Dendritic cell treated with granulocyte-macrophage colony-stimulating factor and Interleukin-4, amounts not matched to agents 40 ng/mL and 50 ng/mL, for 4 days (primary cell): ENCODE measurements around the gene GPC4.

Experiments used
- H3K27ac Mint-ChIP-seq: one replicate; pipeline ENCODE4 v1.8.0; 2022; ENCODE audit warnings: mild to moderate bottlenecking, mixed read lengths
- H3K27me3 Mint-ChIP-seq: one replicate; pipeline ENCODE4 v1.8.0; 2022; ENCODE audit warnings: mild to moderate bottlenecking, mixed read lengths
- H3K36me3 Mint-ChIP-seq: one replicate; pipeline ENCODE4 v1.8.0; 2022; ENCODE audit warnings: low read depth, mixed read lengths
- H3K4me1 Mint-ChIP-seq: one replicate; pipeline ENCODE4 v1.8.0; 2022; ENCODE audit warnings: low read depth, mixed read lengths
- H3K4me3 Mint-ChIP-seq: one replicate; pipeline ENCODE4 v1.8.0; 2022; ENCODE audit warnings: mild to moderate bottlenecking, moderate library complexity, mixed read lengths
- H3K9me3 Mint-ChIP-seq: one replicate; pipeline ENCODE4 v1.8.0; 2022; ENCODE audit warnings: mixed read lengths
- intact Hi-C: fragments of 100-400 bp; cut with micrococcal nuclease; formaldehyde crosslinking; loops from one replicate; pipeline ENCODE4 v1.15.0; 2022

GPC4 gene

DNA sequence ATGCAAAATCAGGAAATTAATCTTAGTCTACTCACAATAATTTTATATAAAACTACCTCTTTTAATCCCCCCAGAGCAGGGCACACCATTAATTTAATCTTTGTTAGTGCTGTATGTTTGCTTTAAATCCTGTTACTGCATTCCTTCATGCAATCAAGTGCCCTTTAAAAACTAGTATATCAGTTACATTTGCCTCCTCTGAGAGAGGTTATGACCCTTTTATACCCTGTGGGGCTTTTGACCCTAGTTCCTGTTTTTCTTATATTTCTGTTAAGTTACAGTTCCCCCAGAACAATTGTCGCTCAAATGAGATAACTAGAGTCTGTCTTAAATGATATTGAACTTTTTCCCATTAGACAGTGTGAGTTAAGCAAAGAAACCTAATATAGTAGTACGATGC, 46.2 kb downstream of the GPC4 start:
- Mint-ChIP-seq H3K27me3 (peaks cover under 1% of the 10 kb centered on the region), H3K4me1 (no peaks in the 10 kb centered on the region), H3K36me3 (no peaks in the 10 kb centered on the region), H3K4me3 (no peak overlapping the region), H3K27ac (no peak overlapping the region), H3K9me3 (no peaks in the 10 kb centered on the region)
- intact Hi-C loops: no loop called here

DNA sequence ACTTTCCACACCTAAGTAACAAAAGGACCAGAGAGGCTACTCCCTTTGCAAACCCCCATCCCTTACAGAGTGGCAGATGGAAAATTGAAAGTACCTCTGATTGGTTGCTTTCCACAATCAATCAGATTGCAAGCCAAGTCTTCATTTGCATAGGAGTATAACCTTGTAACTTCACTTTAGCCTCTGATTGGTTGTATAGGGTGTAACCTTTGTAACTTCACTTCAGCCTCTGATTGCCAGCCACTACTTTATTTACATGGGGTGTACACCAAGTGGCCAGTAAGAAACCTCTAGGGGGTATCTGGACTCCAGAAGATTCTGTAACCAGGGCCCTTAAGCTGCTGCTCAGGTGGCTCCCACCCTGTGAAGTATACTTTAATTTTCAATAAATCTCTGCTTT, 48.6 kb downstream of the GPC4 start:
- no peaks in the 10 kb centered on the region for H3K9me3 Mint-ChIP-seq
- H3K4me1 Mint-ChIP-seq: no peaks in the 10 kb centered on the region
- no peak overlapping the region for H3K27ac Mint-ChIP-seq
- H3K4me3 Mint-ChIP-seq: no peak overlapping the region
- intact Hi-C loops: no loop called here
- H3K36me3 Mint-ChIP-seq: no peaks in the 10 kb centered on the region
- no peaks in the 10 kb centered on the region for H3K27me3 Mint-ChIP-seq

DNA sequence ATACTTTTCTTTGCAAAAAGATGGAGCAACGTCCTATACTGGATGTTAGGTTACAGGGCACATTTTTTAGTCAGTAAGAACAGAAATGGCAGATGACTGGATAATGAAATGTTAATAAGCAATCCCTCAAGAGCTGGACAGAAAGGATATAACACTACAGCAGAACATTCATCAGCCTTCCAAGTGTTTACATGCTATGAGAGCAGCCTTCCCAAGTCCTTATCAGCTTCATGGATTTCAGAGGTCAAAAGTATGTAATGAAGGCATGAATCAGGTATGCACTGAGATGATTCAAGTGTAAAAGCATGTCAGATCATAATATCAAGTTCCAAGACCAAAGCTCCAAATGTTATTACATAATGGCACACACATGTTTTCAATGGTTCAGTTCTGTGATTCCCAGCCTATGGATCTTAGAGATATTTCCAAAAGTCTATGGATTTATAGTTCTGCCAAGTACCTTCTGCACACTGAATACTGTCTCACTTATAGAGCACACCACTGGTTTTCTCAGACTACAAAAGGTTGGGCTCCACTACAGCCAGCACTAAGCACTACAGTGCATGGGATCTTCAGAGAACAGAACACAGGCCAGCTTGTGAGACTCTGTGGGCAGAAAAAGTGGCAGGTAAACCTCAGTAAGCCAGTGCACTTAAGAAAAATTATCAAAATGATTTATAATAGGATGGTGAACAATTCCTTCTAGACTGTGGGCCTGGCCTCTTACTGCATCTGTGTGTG, 49.2 kb downstream of the GPC4 start:
- no peaks in the 10 kb centered on the region for H3K36me3 Mint-ChIP-seq
- H3K27ac Mint-ChIP-seq: no peak overlapping the region
- H3K4me1 Mint-ChIP-seq: no peaks in the 10 kb centered on the region
- intact Hi-C loops: no loop called here
- H3K4me3 Mint-ChIP-seq: no peak overlapping the region
- H3K27me3 Mint-ChIP-seq: no peaks in the 10 kb centered on the region
- H3K9me3 Mint-ChIP-seq: no peaks in the 10 kb centered on the region

DNA sequence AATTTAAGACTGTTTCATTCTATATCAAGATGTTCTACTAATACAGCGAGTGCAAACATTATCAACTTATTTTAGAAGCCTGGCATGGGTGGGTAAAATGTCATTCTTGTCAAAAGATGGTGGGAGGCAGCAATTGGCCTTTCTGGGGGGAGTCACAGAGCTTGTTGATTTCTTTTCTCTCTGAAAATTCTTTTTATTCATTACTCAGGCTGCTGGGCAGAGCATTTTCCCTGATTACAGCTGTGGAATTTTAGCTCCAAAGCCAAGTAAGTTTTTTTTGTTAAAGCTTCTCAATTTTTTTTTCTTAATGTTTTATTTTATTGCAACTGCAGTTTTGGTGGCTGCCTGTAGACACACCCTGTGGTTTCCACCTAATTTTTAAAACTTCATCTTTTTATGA, 50.4 kb downstream of the GPC4 start:
- no peak overlapping the region for H3K4me3 Mint-ChIP-seq
- no peaks in the 10 kb centered on the region for H3K9me3 Mint-ChIP-seq
- H3K4me1 Mint-ChIP-seq: no peaks in the 10 kb centered on the region
- no peaks in the 10 kb centered on the region for H3K36me3 Mint-ChIP-seq
- H3K27ac Mint-ChIP-seq: no peak overlapping the region
- intact Hi-C loops: no loop called here
- H3K27me3 Mint-ChIP-seq: no peaks in the 10 kb centered on the region

DNA sequence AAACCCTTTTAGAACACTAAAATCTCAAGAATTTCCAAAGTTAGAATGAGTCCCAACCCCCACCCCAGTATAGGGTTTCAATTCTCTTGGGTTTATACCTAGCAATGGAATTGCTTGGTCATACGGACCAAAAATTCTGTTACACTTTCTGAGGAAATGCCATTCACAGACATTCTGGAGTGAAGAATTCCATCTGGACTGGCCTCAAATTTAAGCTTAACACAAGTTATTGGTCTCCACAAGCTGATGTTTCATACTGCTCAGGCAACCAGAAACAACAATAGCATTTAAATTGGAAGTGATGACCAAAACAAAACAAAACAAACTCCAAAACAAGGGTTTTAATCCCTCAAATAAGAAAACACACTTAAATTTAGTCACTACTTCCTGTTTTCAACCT, 51.1 kb downstream of the GPC4 start:
- Mint-ChIP-seq H3K4me3 (no peak overlapping the region), H3K4me1 (no peaks in the 10 kb centered on the region), H3K27ac (no peak overlapping the region), H3K36me3 (no peaks in the 10 kb centered on the region), H3K27me3 (no peaks in the 10 kb centered on the region), H3K9me3 (no peaks in the 10 kb centered on the region)
- intact Hi-C loops: no loop called here

DNA sequence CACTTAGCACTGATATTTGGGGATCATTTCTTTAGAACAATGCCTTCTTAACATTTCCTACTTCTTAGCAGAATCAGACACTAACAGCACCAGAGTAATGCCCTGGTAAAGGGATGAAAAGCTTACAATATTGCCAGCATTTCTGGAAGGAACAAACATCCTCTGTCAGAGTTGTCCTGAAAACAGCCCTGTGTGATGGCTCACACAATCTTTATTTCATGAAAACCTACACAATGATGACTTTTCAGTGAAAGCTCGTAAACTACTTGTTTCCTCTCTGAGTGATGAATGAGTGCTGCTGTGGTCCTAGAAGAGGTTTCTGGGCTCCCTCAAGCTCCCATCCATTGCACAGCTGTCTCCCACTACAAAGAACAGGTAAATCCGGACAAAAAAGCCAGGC, 52.8 kb downstream of the GPC4 start:
- Mint-ChIP-seq H3K36me3 (no peaks in the 10 kb centered on the region), H3K27me3 (no peaks in the 10 kb centered on the region), H3K4me3 (no peak overlapping the region), H3K9me3 (no peaks in the 10 kb centered on the region), H3K27ac (no peak overlapping the region), H3K4me1 (no peaks in the 10 kb centered on the region)
- intact Hi-C loops: no loop called here

DNA sequence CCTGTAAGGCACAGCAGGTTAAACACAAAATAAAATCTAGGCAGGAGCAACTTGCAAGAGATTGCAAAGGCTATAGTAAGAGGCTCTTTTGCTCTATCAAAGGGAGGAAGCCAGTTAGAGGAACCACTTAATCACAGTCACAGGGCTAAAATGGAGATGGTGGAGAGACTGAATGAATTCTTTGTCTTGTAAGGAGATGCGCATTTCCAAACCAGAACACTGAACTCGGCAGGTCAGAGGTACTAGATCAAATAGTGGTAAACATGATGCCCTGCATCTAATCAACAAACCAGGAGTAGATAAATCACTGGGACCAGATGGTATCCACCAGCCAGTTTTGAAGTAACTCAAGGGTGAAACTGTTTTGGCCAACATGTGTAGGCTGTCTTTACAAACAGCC, 55.8 kb downstream of the GPC4 start:
- intact Hi-C loops: no loop called here
- no peak overlapping the region for H3K27ac Mint-ChIP-seq
- no peaks in the 10 kb centered on the region for H3K9me3 Mint-ChIP-seq
- H3K36me3 Mint-ChIP-seq: no peaks in the 10 kb centered on the region
- no peaks in the 10 kb centered on the region for H3K27me3 Mint-ChIP-seq
- no peaks in the 10 kb centered on the region for H3K4me1 Mint-ChIP-seq
- H3K4me3 Mint-ChIP-seq: no peak overlapping the region

DNA sequence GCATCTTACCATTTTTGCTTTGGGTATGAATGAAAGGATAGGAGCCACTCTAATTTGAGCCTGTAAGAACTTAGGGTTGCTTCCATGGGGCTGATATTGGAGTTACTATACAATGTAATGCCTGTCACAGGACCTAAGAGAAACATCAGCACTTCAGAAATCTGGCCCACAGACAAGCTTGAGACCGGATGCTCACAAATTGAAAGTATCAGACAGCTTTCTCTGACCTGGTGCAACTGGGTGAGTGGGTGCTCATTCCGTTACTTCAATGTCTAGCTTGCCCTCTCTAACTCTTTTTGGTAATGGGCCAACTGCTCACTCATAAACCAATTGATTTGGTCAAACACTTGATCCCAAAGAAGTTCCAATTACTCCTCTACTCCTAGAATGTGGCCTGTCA, 62.1 kb downstream of the GPC4 start:
- no peak overlapping the region for H3K4me3 Mint-ChIP-seq
- H3K4me1 Mint-ChIP-seq: no peaks in the 10 kb centered on the region
- H3K9me3 Mint-ChIP-seq: no peaks in the 10 kb centered on the region
- H3K27ac Mint-ChIP-seq: no peak overlapping the region
- no peaks in the 10 kb centered on the region for H3K27me3 Mint-ChIP-seq
- intact Hi-C loops: no loop called here
- H3K36me3 Mint-ChIP-seq: no peaks in the 10 kb centered on the region

DNA sequence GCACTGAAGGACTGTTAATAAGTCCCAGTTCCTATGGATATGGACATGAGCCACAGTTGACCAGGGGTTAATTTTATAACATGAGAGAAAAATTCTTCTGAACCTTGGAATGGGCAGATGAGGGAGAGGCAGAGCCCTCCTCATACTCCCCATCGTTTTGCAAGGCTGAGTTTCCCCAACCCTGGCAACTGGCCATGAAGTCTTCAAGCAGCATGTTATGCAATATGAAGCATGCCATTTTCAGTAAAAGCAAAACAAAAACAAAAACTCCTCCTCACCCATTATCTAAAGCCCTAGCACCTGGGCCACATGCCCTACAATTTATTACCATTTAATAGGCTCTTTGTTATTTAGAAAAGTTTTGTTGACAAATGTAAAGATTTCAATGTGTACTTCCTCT, 64.5 kb downstream of the GPC4 start:
- no peaks in the 10 kb centered on the region for H3K36me3 Mint-ChIP-seq
- H3K9me3 Mint-ChIP-seq: no peaks in the 10 kb centered on the region
- H3K4me3 Mint-ChIP-seq: no peak overlapping the region
- no peak overlapping the region for H3K27ac Mint-ChIP-seq
- no peaks in the 10 kb centered on the region for H3K27me3 Mint-ChIP-seq
- H3K4me1 Mint-ChIP-seq: no peaks in the 10 kb centered on the region
- intact Hi-C loops: no loop called here

DNA sequence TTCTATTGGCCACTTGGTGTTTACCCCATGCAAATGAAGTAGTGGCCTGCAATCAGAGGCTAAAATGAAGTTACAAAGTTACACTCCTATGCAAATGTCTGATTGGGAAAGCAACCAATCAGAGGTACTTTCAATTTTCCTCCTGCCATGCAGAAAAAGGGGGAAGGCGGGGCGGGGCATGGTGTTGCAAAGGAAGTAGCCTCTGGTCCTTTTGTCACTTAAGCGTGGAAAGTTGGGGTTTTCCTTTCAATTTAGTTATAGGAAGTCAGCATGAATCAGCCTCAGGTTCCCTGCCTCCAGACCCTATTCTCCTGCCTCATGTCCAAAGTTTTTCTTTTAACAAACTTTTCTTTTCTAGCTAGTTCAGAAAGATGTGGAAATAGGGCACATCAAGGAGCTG, 69.3 kb downstream of the GPC4 start:
- Mint-ChIP-seq H3K9me3 (no peaks in the 10 kb centered on the region), H3K4me1 (no peaks in the 10 kb centered on the region), H3K36me3 (no peaks in the 10 kb centered on the region), H3K4me3 (no peak overlapping the region), H3K27me3 (no peaks in the 10 kb centered on the region), H3K27ac (no peak overlapping the region)
- intact Hi-C loops: no loop called here

DNA sequence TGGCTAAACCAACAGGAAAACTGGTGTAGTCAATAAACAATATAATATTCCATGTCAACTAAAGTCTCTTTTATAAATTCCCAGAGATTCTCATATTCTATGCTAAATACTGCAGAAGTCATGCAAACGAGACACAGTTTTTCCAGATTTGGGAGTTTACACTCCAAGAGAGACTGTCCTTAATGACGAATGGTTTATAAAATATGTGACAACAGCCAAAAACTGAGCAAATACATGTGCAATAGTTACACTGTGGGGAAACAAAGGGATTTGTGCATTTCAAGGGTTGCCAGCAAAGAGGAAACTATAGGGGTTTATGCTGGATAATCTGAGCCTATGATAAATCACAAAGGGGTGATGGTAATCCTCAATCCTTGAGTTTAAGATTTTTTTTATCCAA, 75.7 kb downstream of the GPC4 start:
- H3K36me3 Mint-ChIP-seq: no peaks in the 10 kb centered on the region
- H3K9me3 Mint-ChIP-seq: no peaks in the 10 kb centered on the region
- H3K27me3 Mint-ChIP-seq: no peaks in the 10 kb centered on the region
- H3K4me3 Mint-ChIP-seq: no peak overlapping the region
- H3K27ac Mint-ChIP-seq: no peak overlapping the region
- intact Hi-C loops: no loop called here
- no peaks in the 10 kb centered on the region for H3K4me1 Mint-ChIP-seq

DNA sequence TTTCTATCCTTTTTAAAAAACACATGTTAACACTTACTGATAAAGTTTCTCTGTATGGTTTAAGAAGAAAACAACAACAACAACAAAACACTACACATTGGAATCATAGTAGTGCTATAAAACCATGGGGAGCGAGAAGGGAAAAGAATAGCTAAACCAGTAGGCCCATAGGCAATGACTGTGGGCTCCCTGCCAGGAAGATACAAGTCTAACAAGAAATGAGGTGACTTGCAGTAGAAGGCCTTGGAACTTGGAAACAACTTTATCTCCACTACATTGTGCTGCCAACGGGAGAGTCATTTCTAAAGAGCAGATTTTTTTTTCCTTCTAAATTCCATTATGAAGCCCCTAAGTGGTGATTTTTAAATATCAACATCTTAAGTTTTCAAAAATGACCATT, 78.0 kb downstream of the GPC4 start:
- Mint-ChIP-seq H3K9me3 (no peaks in the 10 kb centered on the region), H3K27ac (no peak overlapping the region), H3K27me3 (no peaks in the 10 kb centered on the region), H3K4me3 (no peak overlapping the region), H3K36me3 (no peaks in the 10 kb centered on the region), H3K4me1 (no peaks in the 10 kb centered on the region)
- intact Hi-C loops: no loop called here

DNA sequence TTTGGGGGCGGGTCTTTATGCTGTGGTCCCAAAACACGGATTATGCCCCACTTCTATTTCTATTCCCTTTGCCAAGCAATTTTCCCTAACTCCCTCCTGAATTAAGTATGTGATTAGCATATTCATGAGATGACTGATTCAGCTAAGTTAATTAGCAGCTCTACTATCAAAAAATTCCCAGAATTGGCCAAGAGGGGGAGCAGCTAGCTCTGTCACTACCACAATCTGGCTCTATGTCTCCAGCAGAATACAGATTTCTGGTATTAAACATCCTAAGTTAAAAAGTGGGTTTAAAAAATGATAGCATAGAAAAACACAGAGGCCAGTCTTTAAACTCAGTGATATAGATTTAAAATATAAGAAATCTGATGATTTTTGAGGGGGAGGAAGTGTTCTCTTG, 80.3 kb downstream of the GPC4 start:
- no peaks in the 10 kb centered on the region for H3K27me3 Mint-ChIP-seq
- H3K4me1 Mint-ChIP-seq: no peaks in the 10 kb centered on the region
- H3K9me3 Mint-ChIP-seq: no peaks in the 10 kb centered on the region
- H3K36me3 Mint-ChIP-seq: no peaks in the 10 kb centered on the region
- intact Hi-C loops: loop anchor here (1.0 kb wide), 1 partner anchor 335 kb away; no protein-coding TSS in a partner anchor
- no peak overlapping the region for H3K27ac Mint-ChIP-seq
- no peak overlapping the region for H3K4me3 Mint-ChIP-seq

DNA sequence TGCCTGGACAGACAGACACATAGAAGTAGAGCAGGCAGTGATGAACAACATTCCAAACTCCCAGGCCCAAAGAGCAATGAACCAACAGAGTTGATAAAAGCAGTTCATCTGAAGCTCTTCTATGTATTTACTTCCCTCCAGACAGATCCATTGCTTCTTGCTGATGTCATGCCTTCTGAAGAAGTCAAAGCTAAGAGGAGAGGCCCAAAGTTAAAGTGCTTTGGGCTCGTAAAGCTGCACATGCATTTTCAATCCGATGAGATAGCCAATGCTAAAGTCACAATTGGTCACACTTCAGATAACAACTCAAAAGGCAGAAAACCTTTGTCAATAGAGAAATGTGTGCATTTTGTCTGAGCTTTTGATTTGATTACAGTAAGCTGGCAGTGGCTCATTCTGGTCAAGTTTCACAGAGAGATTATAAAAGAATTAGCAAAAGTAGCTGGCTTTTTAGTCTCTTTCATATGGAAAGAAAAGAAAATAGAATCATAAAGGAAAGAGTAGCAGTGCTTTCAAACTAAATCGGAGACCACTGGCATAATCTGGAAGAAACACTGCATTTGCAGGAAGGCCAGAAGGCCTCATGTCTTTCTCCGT, 82.0 kb downstream of the GPC4 start:
- Mint-ChIP-seq H3K27ac (no peak overlapping the region), H3K9me3 (no peaks in the 10 kb centered on the region), H3K4me1 (peaks cover 5% of the 10 kb centered on the region), H3K27me3 (no peaks in the 10 kb centered on the region), H3K36me3 (no peaks in the 10 kb centered on the region), H3K4me3 (no peak overlapping the region)
- intact Hi-C loops: no loop called here

DNA sequence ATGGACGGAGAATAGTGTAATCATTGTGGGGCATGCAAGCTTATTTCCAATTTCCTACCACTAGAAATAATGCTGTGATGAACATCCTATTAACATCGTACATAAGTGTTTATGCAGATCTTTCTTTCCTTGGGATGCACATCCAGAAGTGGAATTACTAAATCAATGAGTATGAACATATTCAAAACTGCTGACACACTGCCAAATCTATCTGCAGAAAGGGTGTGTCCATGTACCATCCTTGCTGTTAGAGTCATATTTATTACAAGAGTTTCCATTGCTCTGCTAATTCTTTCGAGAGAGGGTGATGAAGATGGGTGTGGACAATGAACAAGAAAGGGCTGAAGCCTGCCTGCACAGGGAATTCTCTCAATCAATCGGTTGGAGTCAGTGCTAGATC, 82.6 kb downstream of the GPC4 start:
- Mint-ChIP-seq H3K9me3 (no peaks in the 10 kb centered on the region), H3K27me3 (no peaks in the 10 kb centered on the region), H3K36me3 (no peaks in the 10 kb centered on the region), H3K4me1 (peaks cover 6% of the 10 kb centered on the region), H3K27ac (no peak overlapping the region), H3K4me3 (no peak overlapping the region)
- intact Hi-C loops: no loop called here
